GM21360 (cell line): Measurements from ENCODE around the gene SHISA8.
"Not testable (repeated sequence)": the region's sequence is repeated elsewhere in the genome, so short reads cannot be mapped to it uniquely, and the experiment has no call there.

Source experiments
- ATAC-seq: cut with Tn5 transposase; IDR thresholded peaks from one replicate; pipeline ENCODE4 v1.9.1; 2021; ENCODE audit warnings: mild to moderate bottlenecking, moderate library complexity; ENCODE audit not compliant: unreplicated experiment

Gene SHISA8

DNA sequence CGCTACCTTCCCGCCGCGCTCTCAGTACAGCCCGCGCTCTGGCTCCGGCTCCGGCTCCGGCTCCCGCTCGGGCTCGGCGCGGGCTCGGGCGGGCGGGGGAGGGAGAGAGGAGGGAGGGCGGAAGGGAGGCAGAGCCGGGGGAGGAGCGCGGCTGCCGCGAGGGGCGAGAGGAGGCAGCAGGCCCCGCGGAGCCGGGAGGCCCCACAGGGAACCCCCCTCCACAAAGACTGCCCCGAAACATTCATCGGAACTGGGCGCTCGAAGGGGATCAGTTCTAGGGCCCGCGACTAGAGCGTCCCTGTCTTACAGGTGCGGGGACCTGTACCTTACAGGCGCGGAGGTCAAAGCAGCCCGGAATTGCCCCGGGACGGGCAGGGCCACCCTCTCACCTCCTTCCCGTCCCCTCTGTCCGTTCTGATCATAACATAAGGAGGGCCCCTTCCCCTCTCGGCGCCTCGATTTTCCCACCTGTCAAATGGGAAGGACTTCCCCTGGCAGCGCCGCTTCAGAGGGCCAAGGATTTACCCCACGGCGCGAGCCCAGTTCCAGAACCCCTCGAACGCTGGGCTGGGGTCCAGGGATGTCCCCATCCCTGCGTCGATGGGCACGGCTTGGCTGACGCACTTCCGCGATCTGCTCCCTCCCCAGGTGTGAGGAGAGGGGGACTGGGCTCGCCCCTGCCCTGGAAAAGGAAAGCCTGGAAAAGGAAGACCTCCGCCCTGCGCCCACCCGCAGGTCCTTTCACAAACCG, at the start of gene SHISA8:
TSS of gene SHISA8 (minus strand) at position 40 of the 751 bp plus-strand sequence. CDS start 407 bp downstream, outside the sequence.
- ATAC-seq, result no peak

DNA sequence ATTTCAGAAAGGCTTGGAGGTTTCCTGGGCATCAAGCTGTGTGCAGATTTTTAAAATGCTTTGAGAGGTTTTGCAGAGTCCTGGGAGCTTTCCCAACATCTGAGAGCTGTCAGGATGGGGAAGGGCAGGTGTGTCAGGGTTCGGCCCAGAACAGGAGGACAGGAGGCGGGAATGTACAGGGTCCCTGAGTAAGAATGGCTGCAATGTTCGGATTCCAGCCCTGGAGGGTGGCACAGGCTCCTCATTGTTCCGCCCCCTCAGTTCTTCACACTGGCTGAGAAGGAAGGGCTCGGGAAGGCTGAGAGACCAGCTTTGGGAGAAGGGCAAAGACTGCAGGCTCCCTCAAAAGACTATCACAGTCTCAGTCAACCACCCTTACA, 49.2 kb upstream of the SHISA8 start:
- no peak for ATAC-seq

DNA sequence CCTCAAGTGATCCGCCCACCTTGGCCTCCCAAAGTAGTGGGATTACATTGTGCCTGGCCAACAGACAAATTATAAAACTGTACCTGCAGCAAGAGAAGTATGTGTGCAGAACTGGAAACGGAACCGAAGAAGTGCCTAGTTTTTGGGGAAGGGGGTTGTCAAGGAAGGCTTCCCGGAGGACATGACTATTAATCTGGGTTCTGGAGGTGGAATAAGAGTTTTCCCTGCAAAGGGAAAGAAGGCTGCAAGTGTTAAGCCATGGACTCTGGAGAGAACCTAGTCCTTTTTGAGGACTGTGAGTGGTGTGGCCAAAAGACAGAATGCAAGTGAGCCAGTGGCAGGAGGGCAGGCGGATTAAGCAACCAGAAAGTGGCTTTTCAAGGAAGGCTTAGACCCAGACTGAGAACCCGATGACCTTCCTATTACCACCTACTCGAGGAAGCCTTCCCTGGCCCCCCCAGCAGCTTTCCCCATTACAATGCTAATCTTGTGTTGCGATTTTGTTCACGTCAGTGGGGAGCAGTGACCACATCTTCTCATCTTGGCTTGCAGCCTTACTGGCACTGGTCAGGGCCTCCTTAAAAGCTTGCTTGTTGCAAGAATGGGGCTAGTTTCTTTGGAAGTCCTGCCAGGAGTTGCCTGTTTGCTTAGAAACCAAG, 48.7 kb upstream of the SHISA8 start:
- no peak for ATAC-seq

DNA sequence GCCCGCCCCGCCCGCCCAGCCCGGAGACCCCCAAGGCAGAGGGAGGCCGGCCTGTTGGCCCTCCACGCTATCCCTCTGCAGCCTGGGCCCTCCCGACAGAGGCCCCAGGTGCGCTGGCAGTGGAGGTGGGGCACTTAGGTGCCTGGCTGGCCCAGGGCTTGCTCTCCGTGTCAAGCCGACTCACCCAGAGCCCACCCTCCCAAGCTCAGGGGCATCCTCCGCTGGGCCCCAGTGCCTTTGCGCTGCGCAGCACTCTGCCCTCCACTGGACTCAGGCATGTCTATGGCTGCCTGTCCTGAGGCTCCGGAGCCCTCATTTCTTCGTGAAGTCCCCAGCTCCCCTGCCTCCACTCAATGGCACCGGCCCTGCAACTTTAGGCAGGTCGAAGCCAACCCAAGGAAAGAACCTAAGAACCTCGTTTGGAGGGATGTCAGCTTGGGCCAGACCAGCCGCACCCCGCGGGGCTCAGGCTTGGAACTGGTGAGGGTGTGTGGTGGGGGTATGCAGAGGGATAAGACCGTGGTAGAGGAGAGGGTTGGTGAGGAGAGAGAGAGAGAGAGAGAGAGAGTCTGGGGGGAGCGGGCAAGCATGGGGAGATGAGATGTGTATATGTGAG, 43.2 kb upstream of the SHISA8 start:
- ATAC-seq, result no peak

DNA sequence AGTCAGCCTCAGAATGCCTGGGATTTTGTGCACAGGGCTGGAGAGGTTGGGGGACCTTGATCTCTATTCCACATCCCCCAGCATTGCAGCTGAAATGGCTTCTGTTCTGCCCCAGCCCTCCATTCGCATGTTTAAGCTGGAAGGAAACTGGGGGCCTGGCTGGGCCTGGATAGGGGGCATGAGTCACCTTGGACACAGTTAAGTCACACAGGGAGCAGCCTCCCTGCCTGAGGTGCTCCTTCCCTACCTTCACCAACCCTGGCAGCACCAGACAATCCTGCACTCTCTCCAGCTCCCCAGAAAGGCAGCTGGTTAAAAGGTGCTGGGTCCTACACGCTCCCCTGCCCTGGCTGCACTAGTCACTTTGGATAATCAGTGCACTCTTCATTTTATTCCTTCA, 37.8 kb upstream of the SHISA8 start:
- ATAC-seq, result no peak

DNA sequence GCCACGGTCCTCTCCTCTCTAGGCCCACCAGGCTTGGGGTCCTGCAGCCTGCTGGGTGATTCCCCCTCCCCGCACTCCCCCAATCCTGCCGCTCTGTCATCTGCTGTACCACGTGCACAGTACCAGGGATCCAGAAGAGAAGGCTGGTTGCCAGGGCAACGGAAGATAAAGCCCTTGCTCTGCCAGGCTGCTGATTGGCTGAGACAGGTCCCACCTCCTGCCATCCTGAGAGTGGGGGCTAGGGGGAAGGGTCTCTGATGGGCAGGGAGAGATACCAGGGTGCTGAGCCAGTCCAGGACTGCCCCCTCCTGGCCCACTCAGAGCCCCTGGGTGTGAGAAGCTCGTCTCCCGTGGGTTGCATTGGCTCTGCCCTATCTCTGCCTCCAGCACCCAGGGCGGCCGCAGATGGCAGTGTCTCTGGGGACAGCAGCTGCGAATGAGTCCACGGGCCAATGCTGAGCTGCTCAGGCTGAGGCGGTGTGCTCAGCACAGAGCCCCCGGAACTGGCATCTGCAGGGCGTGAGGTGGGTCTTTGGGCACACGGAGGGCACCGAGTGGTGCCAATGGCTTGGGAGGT, 37.1 kb upstream of the SHISA8 start, which contains the start of gene SMIM45:
TSS of gene SMIM45 (plus strand) at position 253 of the 577 bp plus-strand sequence.
- ATAC-seq, result no peak

DNA sequence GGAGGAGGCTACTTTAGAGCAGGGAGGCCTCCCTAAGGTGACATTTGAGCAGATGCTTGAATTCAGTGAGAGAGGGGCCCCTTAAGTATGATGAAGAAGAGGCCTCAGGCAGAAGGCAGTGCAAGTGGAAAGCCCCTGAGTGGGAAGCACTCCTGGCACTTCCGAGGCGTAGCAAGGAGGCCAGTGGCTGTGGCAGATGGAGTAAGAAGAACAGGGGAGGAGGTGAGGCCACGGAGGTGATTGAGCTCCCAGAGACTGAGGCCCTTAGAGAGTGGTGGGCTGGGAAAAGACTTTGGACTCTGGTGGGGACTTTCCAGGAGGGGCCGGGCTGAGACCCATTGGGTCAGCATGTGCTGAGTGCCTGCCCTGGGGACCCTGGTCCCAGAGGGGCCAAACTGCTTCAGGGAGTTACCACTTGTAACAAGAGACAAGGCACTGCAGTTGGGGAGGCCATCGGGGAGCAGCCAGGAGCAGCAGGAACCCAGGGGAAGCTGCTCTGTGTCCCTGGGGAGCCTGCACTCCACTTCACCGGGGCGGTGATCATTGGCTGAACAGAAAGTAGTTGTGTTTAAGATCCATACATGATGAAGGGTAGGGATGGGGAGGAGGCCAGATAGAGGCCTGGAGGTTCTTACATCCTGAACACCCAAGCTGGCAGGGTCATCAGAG, 34.6 kb upstream of the SHISA8 start:
- no peak for ATAC-seq

DNA sequence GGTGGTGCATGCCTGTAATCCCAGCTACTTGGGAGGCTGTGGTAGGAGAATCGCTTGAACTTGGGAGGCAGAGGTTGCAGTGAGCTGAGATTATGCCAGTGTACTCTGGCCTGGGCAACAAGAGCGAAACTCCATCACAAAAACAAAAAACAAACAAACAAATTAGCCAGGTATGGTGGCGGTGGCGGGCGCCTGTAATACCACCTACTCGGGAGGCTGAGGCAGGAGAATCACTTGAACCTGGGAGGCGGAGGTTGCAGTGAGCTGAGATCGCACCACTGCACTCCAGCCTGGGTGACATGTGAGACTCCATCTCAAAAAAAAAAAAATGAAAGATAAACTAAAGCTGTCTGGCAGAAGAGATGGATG, 34.0 kb upstream of the SHISA8 start:
- not testable (repeated sequence) for ATAC-seq

DNA sequence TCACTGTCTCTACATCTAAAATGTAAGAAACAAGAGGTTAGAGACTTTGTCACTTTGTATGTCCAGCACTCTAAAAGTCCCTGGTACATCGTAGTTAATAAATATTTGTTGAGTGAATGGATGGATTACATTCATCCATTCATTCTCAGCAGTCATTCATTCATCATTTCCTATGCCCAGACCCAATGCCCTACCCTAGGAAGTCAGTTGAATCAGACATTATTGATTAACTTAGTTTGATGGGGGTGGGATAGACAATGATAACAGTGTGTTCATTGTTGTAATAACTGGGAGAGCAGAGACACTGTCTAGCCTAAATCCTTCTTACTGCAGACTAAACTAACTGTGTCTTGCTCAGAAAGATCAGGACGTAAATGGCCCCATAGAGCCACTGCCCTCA, 33.3 kb upstream of the SHISA8 start:
- no peak for ATAC-seq

DNA sequence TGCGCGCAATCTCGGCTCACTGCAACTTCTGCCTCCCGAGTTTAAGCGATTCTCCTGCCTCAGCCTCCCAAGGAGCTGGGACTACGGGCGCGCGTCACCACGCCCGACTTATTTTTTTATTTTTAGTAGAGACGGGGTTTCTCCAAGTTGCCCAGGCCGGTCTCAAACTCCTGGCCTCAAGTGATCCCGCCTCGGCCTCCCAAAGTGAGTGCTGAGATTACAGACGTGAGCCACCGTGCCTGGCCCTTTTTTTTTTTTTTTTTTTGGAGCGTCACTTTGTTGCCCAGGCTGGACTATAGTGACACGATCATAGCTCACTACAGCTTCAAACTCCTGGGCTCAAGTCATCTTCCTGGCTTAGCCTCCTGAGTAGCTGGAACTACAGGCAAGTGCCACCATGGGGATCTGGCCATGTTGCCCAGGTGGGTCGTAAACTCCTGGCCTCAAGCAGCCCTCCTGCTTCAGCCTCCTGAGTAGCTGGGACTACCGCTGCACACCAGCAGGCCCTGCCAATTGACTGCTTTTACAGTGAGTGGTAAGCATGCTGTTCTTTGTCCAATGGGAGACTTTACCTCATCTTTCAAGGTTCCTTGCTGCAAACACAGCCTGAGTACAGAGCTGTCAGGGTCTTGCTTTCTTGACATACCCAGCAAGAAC, 32.7 kb upstream of the SHISA8 start:
- no peak for ATAC-seq

DNA sequence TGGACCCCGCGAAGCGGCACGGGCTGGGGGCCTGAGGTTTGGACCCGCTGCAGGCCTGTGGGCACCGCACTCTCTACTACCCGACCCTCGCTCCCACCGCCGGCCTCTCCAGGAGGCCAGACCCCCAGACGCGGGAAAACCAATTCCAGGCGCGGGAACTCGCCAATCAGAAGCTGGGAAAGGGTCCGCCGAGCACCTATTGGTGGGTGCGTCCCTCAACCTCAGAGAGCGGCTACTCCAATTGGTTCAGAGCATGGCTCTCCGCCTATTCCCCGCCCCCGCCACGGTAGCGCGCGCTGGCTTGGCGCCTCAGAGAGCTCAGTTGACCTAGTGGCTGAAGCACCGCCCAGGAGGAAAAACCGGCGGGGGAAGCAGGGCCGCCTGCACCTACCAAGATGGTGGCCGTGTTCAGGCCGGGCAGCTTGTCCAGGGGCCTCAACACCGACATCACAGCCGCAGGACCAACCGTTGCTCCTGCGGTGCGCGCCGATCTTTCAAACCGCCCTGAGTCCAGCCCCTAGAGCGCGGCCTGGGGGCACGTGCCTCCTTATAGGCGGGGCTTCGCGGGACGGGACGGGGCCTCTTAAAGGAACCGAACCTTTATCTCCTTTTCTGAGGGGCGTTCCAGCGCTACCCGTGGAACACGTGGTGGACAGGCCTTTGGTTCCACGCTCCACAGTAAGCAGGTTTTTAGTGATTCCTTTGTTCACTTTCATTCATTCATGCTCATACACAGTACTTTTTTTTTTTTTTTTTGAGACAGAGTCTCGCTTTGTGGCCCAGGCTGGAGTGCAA, 32.0 kb upstream of the SHISA8 start, which contains the start of gene CENPM:
TSS of gene CENPM (minus strand) at position 524 of the 795 bp plus-strand sequence. CDS start at position 448, 76 bp downstream.
- ATAC-seq, result peak; percentile 73

DNA sequence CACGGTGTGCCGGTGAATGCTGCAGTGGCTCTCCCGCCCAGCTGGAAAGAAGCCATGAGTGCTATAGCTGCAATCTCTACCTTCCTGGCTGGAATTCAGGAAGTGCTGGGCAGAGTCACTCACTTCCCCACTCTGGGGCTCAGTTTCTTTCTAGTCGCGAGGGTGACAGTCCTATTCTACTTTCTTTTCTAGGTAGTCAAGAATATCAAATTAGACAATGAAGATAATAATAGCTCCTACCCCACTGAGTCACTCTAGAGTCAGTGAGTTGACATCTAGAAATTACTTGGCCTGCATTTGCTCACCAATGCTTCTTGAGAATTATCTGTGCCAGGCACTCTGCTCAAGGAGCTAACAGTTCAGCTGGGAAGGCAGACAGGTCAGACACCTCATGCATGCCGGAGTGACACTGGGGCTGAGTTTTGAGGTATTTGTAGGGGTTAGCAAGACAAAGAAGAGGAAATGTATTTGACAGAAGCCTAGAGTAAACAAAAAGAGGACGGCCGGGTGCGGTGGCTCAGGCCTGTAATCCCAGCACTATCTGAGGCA, 28.9 kb upstream of the SHISA8 start:
- ATAC-seq, result no peak

DNA sequence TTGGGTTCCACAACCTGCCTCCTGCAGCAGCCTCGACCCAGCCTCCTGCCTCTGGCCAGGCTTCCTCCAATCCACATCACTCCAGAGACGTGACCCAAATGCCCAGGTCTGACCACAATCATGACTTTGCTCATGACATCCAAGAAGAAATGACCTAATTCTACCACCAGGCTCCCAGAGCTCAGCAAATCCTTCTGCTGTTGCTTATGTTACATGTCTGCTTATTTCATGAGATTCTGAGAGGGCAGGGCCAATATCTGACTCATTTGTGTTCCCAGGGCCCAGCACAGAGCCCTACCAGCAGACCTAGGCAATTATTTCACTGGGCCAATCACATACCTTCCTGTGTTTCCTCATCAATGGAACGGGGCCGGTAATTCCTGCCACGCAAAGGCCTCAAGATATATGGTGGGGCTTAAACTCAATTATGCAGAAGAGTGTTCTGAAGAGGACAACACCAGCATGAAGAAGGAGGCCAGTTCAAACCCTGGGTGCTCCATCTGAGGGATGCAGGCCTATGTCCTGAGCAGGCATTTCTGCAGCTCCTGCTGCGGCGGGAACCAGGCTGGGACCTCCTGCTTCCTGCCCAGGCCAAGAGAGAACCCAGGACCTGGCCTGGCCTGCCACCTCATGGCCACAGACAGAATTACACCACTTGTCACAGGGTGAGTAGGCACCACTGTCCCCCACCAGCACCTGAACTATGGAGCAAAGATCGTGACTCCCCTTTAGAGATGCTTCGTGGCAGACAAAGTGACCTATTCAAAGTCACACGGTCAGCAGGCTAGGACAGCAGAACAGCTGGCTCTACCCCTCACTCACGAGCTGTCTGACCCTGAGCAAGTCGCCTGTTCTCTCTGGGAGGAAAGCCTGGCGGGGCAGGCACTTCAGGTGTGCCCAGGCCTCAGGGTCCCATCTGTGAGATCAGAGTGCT, 26.2 kb upstream of the SHISA8 start:
- no peak for ATAC-seq

DNA sequence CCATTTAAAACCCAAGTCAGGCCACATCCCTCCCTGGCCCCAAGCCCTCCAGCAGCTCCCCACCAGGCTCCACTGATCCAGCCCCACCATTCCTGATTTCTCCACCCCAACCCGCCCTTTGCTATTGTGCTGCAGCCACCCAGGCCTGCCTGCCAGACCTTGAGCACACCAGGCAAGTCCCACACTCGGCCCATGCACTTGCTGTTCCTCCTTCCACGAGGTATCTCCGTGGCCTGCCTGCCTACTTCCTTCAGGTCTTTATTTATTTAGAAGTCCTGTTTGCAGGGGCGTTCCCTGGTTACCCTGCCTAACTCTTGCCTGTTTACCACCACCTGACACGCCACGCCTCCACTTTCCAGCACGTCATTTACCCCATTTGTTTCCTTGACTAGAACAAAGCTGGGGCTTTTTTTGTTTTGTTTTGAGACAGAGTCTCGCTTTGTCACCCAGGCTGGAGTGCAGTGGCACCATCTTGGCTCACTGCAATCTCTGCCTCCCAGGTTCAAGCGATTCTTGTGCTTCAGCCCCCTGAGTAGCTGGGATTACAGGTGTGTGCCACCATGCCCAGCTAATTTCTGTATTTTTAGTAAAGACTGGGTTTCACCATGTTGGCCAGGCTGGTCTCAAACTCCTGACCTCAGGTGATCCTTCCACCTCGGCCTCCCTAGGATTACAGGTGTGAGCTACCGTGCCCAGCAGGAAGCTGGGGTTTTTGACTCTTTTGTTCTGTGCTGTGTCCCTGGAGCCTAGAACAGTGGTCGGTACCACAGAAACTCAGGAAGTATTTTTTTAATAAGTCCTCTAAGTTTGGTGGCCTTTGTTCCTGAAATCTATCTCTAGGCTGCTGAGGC, 25.3 kb upstream of the SHISA8 start:
- ATAC-seq, result peak; percentile 56

DNA sequence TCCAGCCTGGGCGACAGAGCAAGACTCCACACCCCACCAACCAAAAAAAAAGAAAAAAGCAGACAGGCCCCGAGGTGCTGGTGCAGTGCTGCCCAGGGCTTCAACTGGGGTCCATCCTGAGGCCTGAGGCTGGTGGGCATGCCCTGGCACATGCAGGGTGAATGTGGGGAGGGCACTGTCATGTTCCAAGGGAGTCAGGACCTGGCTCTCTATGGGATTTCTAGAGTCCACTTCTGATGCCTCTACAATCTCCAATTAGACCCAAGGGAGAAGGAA, 22.0 kb upstream of the SHISA8 start:
- no peak for ATAC-seq

DNA sequence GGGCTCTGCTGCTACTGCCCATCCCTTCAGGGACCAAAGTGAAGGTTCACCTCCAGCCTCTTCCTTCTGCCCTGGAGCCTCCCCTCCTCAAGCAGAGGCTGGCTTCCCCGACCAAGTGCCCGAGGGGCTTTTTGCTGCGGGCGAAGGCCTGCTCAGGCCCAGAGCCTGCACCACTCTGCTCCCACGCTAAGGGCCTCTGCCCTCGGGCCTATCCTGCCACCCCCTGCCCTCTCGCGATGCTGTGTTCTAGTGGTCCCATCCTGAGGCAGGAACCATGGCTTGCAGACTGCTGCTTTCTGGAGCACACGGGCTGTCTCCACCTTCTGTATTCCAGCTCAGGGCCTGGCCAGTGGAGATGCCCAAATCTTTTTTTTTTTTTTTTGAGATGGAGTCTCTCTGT, 20.6 kb upstream of the SHISA8 start:
- ATAC-seq, result no peak

DNA sequence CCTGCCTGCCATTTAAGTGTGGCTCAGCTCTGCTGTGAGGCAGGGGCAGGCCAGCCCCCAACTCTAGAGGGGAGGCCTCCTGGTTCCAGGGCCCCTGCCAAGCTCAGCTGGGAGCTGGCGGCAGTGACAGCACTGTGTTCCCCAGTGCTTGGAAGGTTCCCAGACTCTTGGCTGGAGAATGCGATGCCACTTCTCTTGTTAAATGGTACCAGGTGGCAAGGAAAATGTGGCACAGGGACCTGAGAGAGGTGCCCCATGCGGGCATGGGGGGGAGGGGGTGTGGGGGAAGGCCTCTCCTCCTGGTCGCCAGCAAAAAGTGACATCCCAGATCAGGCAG, 20.1 kb upstream of the SHISA8 start:
- ATAC-seq, result no peak
